GOT3 (cell line): Measurements from ENCODE around the gene DUSP14.

Experiments used
- DNase-seq: peaks from one replicate; lab custom pipeline; 2025; ENCODE audit warnings: mixed read lengths; lab: John Stamatoyannopoulos, UW

DUSP14 gene

GRCh38 chr17:37562016-37562745 lies 72.5 kb downstream of the DUSP14 start:
- no peak for DNase-seq
